Trophoblast cell (in vitro differentiated cells and primary cell): ENCODE measurements around the gene ACOX3.
"Not testable (repeated sequence)": the region's sequence is repeated elsewhere in the genome, so short reads cannot be mapped to it uniquely, and the experiment has no call there.

Experiments used
- DNase-seq, 2 donors: peaks; one replicate each; pipeline ENCODE4 v3.0.0-alpha.2; 2016
- H2AFZ ChIP-seq: 2 replicates; pipeline ENCODE4 v1.6.1; 2013; ENCODE audit warnings: low read length, moderate library complexity, mild to moderate bottlenecking; ENCODE audit not compliant: insufficient read depth, poor library complexity
- H2AK5ac ChIP-seq: 2 replicates; pipeline ENCODE4 v1.6.1; 2013; ENCODE audit warnings: mild to moderate bottlenecking, low read length
- H2BK120ac ChIP-seq: 2 replicates; pipeline ENCODE4 v1.6.1; 2013; ENCODE audit warnings: low read length, mild to moderate bottlenecking, moderate library complexity; ENCODE audit not compliant: insufficient read depth, poor library complexity
- H2BK12ac ChIP-seq: 2 replicates; pipeline ENCODE4 v1.6.1; 2013; ENCODE audit warnings: mild to moderate bottlenecking, low read length, moderate library complexity
- H2BK5ac ChIP-seq: 2 replicates; pipeline ENCODE4 v1.6.1; 2013; ENCODE audit warnings: low read length, low read depth, moderate library complexity, mild to moderate bottlenecking; ENCODE audit not compliant: poor library complexity
- H3K14ac ChIP-seq: 2 replicates; pipeline ENCODE4 v1.6.1; 2013; ENCODE audit warnings: mild to moderate bottlenecking, low read length
- H3K18ac ChIP-seq: 2 replicates; pipeline ENCODE4 v1.6.1; 2013; ENCODE audit warnings: mild to moderate bottlenecking, low read length
- H3K23ac ChIP-seq: 2 replicates; pipeline ENCODE4 v1.6.1; 2013; ENCODE audit warnings: low read length
- H3K27ac ChIP-seq: 2 replicates; pipeline ENCODE4 v1.5.1; 2013; ENCODE audit warnings: low read depth, mild to moderate bottlenecking, inconsistent platforms, low read length, moderate library complexity
- H3K27me3 ChIP-seq: 2 replicates; pipeline ENCODE4 v1.6.1; 2013; ENCODE audit warnings: inconsistent platforms, mild to moderate bottlenecking, low read length, moderate library complexity; ENCODE audit not compliant: insufficient read depth
- H3K36me3 ChIP-seq, 2 experiments: 1 replicate in 1 of 2; 2 replicates in 1 of 2; pipeline ENCODE4 v1.6.1; 2013; ENCODE audit warnings: low read length in 2 of 2, mild to moderate bottlenecking in 2 of 2, moderate library complexity in 1 of 2; ENCODE audit not compliant: insufficient read depth in 2 of 2, control insufficient read depth in 1 of 2
- H3K4ac ChIP-seq: 2 replicates; pipeline ENCODE4 v1.6.1; 2013; ENCODE audit warnings: low read depth, mild to moderate bottlenecking, low read length, moderate library complexity
- H3K4me1 ChIP-seq, 2 experiments: 1 replicate in 1 of 2; 2 replicates in 1 of 2; pipeline ENCODE4 v1.6.1; 2013; ENCODE audit warnings: low read length in 2 of 2, mild to moderate bottlenecking in 2 of 2, moderate library complexity in 1 of 2; ENCODE audit not compliant: insufficient read depth in 2 of 2, control insufficient read depth in 1 of 2
- H3K4me2 ChIP-seq: 2 replicates; pipeline ENCODE4 v1.6.1; 2013; ENCODE audit warnings: inconsistent platforms, mild to moderate bottlenecking, low read length, moderate library complexity
- H3K4me3 ChIP-seq: 2 replicates; pipeline ENCODE4 v1.5.1; 2013; ENCODE audit warnings: mild to moderate bottlenecking, low read depth, low read length, inconsistent platforms
- H3K79me1 ChIP-seq: one replicate; pipeline ENCODE4 v1.6.1; 2013; ENCODE audit warnings: low read length
- H3K79me2 ChIP-seq: 2 replicates; pipeline ENCODE4 v1.6.1; 2013; ENCODE audit warnings: low read length, mild to moderate bottlenecking; ENCODE audit not compliant: control insufficient read depth, insufficient read depth, poor library complexity
- H3K9ac ChIP-seq: 2 replicates; pipeline ENCODE4 v1.6.1; 2013; ENCODE audit warnings: mild to moderate bottlenecking, low read length
- H3K9me3 ChIP-seq: 2 replicates; pipeline ENCODE4 v1.6.1; 2013; ENCODE audit warnings: low read depth, mild to moderate bottlenecking, control low read depth, inconsistent platforms, low read length; ENCODE audit not compliant: insufficient read depth
- H4K12ac ChIP-seq: 2 replicates; pipeline ENCODE4 v1.6.1; 2013; ENCODE audit warnings: low read depth, mild to moderate bottlenecking, low read length, moderate library complexity
- H4K8ac ChIP-seq: 2 replicates; pipeline ENCODE4 v1.6.1; 2013; ENCODE audit warnings: low read depth, mild to moderate bottlenecking, low read length, moderate library complexity
- H4K91ac ChIP-seq: one replicate; pipeline ENCODE4 v1.6.1; 2013; ENCODE audit warnings: low read depth, mild to moderate bottlenecking, low read length, moderate library complexity
- WGBS: extraction: QIAGEN DNeasy Blood & Tissue Kit; methylation state at CpG from one replicate; pipeline ENCODE4 v1.1.7; 2013; ENCODE audit warnings: missing lambda C conversion rate; ENCODE audit not compliant: insufficient read length, insufficient coverage; ENCODE audit errors: extremely low coverage; 5-methylcytosine and 5-hydroxymethylcytosine counted together

ACOX3 gene

GRCh38 chr4:8386131-8386530, 54.4 kb downstream of the ACOX3 start:
- H4K8ac ChIP-seq, H3K18ac ChIP-seq, H3K23ac ChIP-seq, H3K27me3 ChIP-seq, H4K91ac ChIP-seq, H2BK5ac ChIP-seq, H2AK5ac ChIP-seq, H3K9ac ChIP-seq, H3K79me2 ChIP-seq, H4K12ac ChIP-seq, H3K4me2 ChIP-seq, H3K4ac ChIP-seq, H3K79me1 ChIP-seq, H2AFZ ChIP-seq, H3K9me3 ChIP-seq, H2BK120ac ChIP-seq, H2BK12ac ChIP-seq, DNase-seq, H3K4me3 ChIP-seq, H3K14ac ChIP-seq, H3K27ac ChIP-seq: not testable (repeated sequence)
- WGBS: no CpG with 5 or more reads among the region's 13 CpGs
- peaks cover 10 to 27% of the 10 kb centered on the region in 2 experiments for H3K4me1 ChIP-seq
- H3K36me3 ChIP-seq: peaks cover 43 to 58% of the 10 kb centered on the region in 2 experiments

GRCh38 chr4:8385611-8386010, 54.9 kb downstream of the ACOX3 start:
- no peaks in the 10 kb centered on the region for H3K79me1 ChIP-seq
- no peak overlapping the region for H3K23ac ChIP-seq
- no peak for DNase-seq
- H3K9me3 ChIP-seq: peaks cover 2% of the 10 kb centered on the region
- H2BK5ac ChIP-seq: no peak overlapping the region
- H3K9ac ChIP-seq: no peak overlapping the region
- H3K27ac ChIP-seq: no peak overlapping the region
- H3K18ac ChIP-seq: no peak overlapping the region
- no peaks in the 10 kb centered on the region for H3K27me3 ChIP-seq
- no CpG with 5 or more reads among the region's 11 CpGs for WGBS
- no peak overlapping the region for H4K12ac ChIP-seq
- H4K8ac ChIP-seq: no peak overlapping the region
- H2BK120ac ChIP-seq: no peak overlapping the region
- no peak overlapping the region for H3K14ac ChIP-seq
- H3K4ac ChIP-seq: no peak overlapping the region
- no peak overlapping the region for H3K4me2 ChIP-seq
- no peak overlapping the region for H4K91ac ChIP-seq
- no peak overlapping the region for H2AFZ ChIP-seq
- no peak overlapping the region for H2AK5ac ChIP-seq
- peaks cover 10 to 26% of the 10 kb centered on the region in 2 experiments for H3K4me1 ChIP-seq
- peaks cover 46 to 63% of the 10 kb centered on the region in 2 experiments for H3K36me3 ChIP-seq
- no peaks in the 10 kb centered on the region for H3K79me2 ChIP-seq
- no peak overlapping the region for H2BK12ac ChIP-seq
- no peak overlapping the region for H3K4me3 ChIP-seq

- Histone ChIP-seq H3K4me1 (peaks cover 10 to 22% of the 10 kb centered on the region in 2 experiments), H3K4me2 (peak overlapping the region; percentile 13), H3K4ac (no peak overlapping the region), H3K79me2 (no peaks in the 10 kb centered on the region), H3K36me3 (peaks cover 49 to 65% of the 10 kb centered on the region in 2 experiments), H4K12ac (no peak overlapping the region), H3K23ac (peak overlapping the region; percentile 47), H3K9me3 (peaks cover 2% of the 10 kb centered on the region), H2BK12ac (no peak overlapping the region), H2AK5ac (no peak overlapping the region), H3K18ac (peak overlapping the region; percentile 26), H3K4me3 (peak overlapping the region; percentile 65), H2BK5ac (no peak overlapping the region), H2BK120ac (no peak overlapping the region), H3K9ac (no peak overlapping the region), H4K91ac (peak overlapping the region; percentile 17), H2AFZ (no peak overlapping the region), H4K8ac (no peak overlapping the region), H3K14ac (no peak overlapping the region), H3K27me3 (no peaks in the 10 kb centered on the region), H3K27ac (no peak overlapping the region), H3K79me1 (no peaks in the 10 kb centered on the region)
- no CpG with 5 or more reads among the region's 9 CpGs for WGBS
- DNase-seq: no peak
Observed at GRCh38 chr4:8385106-8385505, 55.4 kb downstream of the ACOX3 start.

GRCh38 chr4:8384397-8385060, 56.0 kb downstream of the ACOX3 start:
- no peak overlapping the region for H3K9ac ChIP-seq
- H2AK5ac ChIP-seq: no peak overlapping the region
- H3K27ac ChIP-seq: no peak overlapping the region
- peaks cover 10 to 22% of the 10 kb centered on the region in 2 experiments for H3K4me1 ChIP-seq
- no peak overlapping the region for H3K23ac ChIP-seq
- no peak overlapping the region for H4K8ac ChIP-seq
- H2BK12ac ChIP-seq: no peak overlapping the region
- H2AFZ ChIP-seq: no peak overlapping the region
- H3K36me3 ChIP-seq: peaks cover 49 to 64% of the 10 kb centered on the region in 2 experiments
- no peaks in the 10 kb centered on the region for H3K79me1 ChIP-seq
- no peak overlapping the region for H3K4me3 ChIP-seq
- peak overlapping the region; percentile 26 for H3K18ac ChIP-seq
- no CpG with 5 or more reads among the region's 26 CpGs for WGBS
- H4K12ac ChIP-seq: no peak overlapping the region
- H3K4me2 ChIP-seq: no peak overlapping the region
- no peaks in the 10 kb centered on the region for H3K79me2 ChIP-seq
- H2BK120ac ChIP-seq: peak overlapping the region; percentile 13
- no peak for DNase-seq
- H3K14ac ChIP-seq: no peak overlapping the region
- H3K4ac ChIP-seq: no peak overlapping the region
- no peaks in the 10 kb centered on the region for H3K27me3 ChIP-seq
- peaks cover 2% of the 10 kb centered on the region for H3K9me3 ChIP-seq
- H4K91ac ChIP-seq: peak overlapping the region; percentile 17
- H2BK5ac ChIP-seq: no peak overlapping the region
